HFF-Myc (cell line): ENCODE results near the gene LSM11.

Source experiments
- DNase-seq: peaks from one replicate; pipeline ENCODE4 v3.0.0-alpha.2; 2011; ENCODE audit warnings: low read depth; ENCODE audit errors: extremely low read depth
- H3K4me3 ChIP-seq: replicated peaks from 2 replicates; pipeline ENCODE4 v1.5.1; 2011; ENCODE audit warnings: low read depth, mild to moderate bottlenecking, control low read depth, low read length
- TF ChIP-seq, protein P1 (sequence below): IDR thresholded peaks from 2 replicates; pipeline ENCODE4 v1.5.1; 2012; ENCODE audit warnings: mild to moderate bottlenecking, low read depth, low read length, control low read depth; ENCODE audit errors: missing control alignments

The LSM11 gene

GRCh38 chr5:157729858-157730257 is 13.7 kb upstream of the LSM11 start:
- DNase-seq: no peak
- no peak overlapping the region for H3K4me3 ChIP-seq
- TF ChIP-seq, protein P1, sequence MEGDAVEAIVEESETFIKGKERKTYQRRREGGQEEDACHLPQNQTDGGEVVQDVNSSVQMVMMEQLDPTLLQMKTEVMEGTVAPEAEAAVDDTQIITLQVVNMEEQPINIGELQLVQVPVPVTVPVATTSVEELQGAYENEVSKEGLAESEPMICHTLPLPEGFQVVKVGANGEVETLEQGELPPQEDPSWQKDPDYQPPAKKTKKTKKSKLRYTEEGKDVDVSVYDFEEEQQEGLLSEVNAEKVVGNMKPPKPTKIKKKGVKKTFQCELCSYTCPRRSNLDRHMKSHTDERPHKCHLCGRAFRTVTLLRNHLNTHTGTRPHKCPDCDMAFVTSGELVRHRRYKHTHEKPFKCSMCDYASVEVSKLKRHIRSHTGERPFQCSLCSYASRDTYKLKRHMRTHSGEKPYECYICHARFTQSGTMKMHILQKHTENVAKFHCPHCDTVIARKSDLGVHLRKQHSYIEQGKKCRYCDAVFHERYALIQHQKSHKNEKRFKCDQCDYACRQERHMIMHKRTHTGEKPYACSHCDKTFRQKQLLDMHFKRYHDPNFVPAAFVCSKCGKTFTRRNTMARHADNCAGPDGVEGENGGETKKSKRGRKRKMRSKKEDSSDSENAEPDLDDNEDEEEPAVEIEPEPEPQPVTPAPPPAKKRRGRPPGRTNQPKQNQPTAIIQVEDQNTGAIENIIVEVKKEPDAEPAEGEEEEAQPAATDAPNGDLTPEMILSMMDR: no peak

GRCh38 chr5:157730900-157731271 is 12.6 kb upstream of the LSM11 start:
- TF ChIP-seq, protein P1: no peak
- no peak for DNase-seq
- H3K4me3 ChIP-seq: peak overlapping the region; percentile 65

- DNase-seq: peak; percentile 97
- peak within 1 kb of the TSS; percentile 65 for H3K4me3 ChIP-seq
- TF ChIP-seq, protein P1: no peak
Measured at GRCh38 chr5:157731272-157732129, 12.0 kb upstream of the LSM11 start, which contains the start of gene THG1L. Gene THG1L, plus strand, starts transcription at chr5:157731420. Its CDS starts 21 bp downstream, at chr5:157731441.

DNA sequence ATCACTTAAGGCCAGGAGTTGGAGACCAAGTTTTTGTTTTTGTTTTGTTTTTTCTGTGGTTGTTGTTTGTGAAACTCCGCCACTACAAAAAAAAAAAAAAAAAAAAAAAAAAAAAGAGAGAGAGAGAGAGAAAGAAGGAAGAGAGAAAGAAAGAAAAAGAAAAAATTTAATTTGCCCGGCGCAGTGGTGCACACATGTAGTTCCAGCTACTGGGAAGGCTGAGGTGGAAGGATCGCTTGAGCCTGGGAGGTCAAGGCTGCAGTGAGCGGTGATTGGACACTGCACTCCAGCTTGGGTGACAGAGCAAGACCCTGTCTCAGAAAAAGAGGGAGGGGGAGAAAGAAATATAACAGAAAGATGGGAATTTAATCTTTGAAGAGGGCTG is 11.4 kb upstream of the LSM11 start:
- TF ChIP-seq, protein P1: no peak
- H3K4me3 ChIP-seq: peak overlapping the region; percentile 65
- no peak for DNase-seq

DNA sequence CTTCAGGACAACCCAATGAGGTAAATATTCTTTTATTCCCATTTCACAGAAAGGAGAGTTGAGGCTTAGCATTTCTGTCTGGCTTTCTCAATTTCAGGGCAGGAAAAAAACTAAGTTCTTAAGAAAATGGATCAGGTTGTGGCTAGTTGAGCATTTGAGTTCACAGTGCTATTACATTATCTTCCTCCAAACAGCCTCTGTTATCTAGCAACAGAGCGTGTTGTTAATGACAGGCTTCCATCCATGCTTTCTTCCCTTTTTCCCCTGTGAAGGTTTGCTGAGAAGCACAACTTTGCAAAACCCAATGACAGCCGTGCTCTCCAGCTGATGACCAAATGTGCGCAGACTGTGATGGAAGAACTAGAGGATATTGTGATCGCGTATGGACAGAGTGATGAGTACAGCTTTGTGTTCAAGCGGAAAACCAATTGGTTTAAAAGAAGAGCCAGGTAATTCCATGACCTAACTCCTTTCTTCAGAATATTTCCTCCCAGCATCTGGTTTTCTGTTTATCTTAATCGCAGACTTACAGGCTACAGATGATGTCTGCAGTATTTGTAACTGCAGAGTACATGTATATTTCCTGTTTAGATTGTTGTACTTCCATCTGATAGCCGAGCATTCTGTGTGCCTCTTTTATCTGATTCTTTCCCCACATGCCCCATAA is 10.8 kb upstream of the LSM11 start:
- no peak for DNase-seq

GRCh38 chr5:157734436-157734835 is 9.1 kb upstream of the LSM11 start:
- TF ChIP-seq, protein P1: no peak

More for the DNA sequence above, 10.8 kb upstream of the LSM11 start:
- TF ChIP-seq, protein P1: no peak
- H3K4me3 ChIP-seq: no peak overlapping the region

More at GRCh38 chr5:157734436-157734835, 9.1 kb upstream of the LSM11 start:
- no peak overlapping the region for H3K4me3 ChIP-seq
- DNase-seq: no peak
